BJ (cell line): ENCODE data around the gene ANKUB1. TPM values are rescaled to one million over a fixed set of nuclear protein-coding genes. Genes with fewer than 3 reads are reported as not detected.

Experiments
- CTCF ChIA-PET: fragments of 350-600 bp; formaldehyde crosslinking; extraction: SDS; loops from one replicate; lab custom pipeline; 2021; ENCODE audit warnings: antibody characterized with exemption, inconsistent platforms; lab: Yijun Ruan, JAX
- POLR2A ChIA-PET: fragments of 300-600 bp; sonication (Branson Sonifier 250); formaldehyde crosslinking; extraction: SDS; loops from one replicate; lab custom pipeline; 2021; ENCODE audit warnings: antibody characterized with exemption; lab: Charles Lee
- DNase-seq: peaks from one replicate; pipeline ENCODE4 v3.0.0-alpha.2; 2011; ENCODE audit warnings: low read depth
- H3K27me3 ChIP-seq: 2 replicates; pipeline ENCODE4 v1.6.0; 2011; ENCODE audit warnings: low read length; ENCODE audit not compliant: control insufficient read depth, insufficient read depth
- H3K36me3 ChIP-seq: 2 replicates; pipeline ENCODE4 v1.5.1; 2011; ENCODE audit warnings: low read length; ENCODE audit not compliant: control insufficient read depth, insufficient read depth
- H3K4me3 ChIP-seq: 2 replicates; pipeline ENCODE4 v1.5.1; 2011; ENCODE audit warnings: low read depth, mild to moderate bottlenecking, control low read depth, low read length
- CTCF ChIP-seq: IDR thresholded peaks from 2 replicates; pipeline ENCODE4 v1.5.1; 2011; ENCODE audit warnings: low read depth, mild to moderate bottlenecking, control low read depth, inconsistent platforms, low read length, moderate library complexity; ENCODE audit not compliant: insufficient read depth
- polyA plus RNA-seq: library from polyadenylated mRNA; depleted of rRNA; stranded (reverse); fragments of >200 nt; gene quantifications from 2 replicates; pipeline ENCODE4 v1.2.3, GENCODE V29; 2011

Gene ANKUB1
- polyA plus RNA-seq, 1 experiment, result not detected

- CTCF ChIA-PET, result interaction anchor here (0.7 to 2.8 kb wide), 8 partner anchors 8 to 240 kb away, joined by 3 to 15 read pairs (median 8); no protein-coding TSS in a partner anchor
- no peak for DNase-seq
- peaks cover 2% of the 10 kb centered on the region; the same call in 1 of the 2 replicates for H3K36me3 ChIP-seq
- TF ChIP-seq CTCF, result no peak
- peak overlapping the region; percentile 80 for H3K4me3 ChIP-seq
- POLR2A ChIA-PET, result interaction anchor here (0.6 kb wide), 1 partner anchor 185 kb away, joined by 3 read pairs; no protein-coding TSS in a partner anchor
- no peaks in the 10 kb centered on the region for H3K27me3 ChIP-seq
Measured at GRCh38 chr3:149752788-149753136, 39.6 kb downstream of the ANKUB1 start.

- peaks cover 2% of the 10 kb centered on the region; the same call in 1 of the 2 replicates for H3K36me3 ChIP-seq
- peak within 1 kb of the TSS; percentile 80 for H3K4me3 ChIP-seq
- peak; percentile 13; the same call in 1 of the 2 replicates for TF ChIP-seq CTCF
- DNase-seq, result peak; percentile 24
- H3K27me3 ChIP-seq, result no peaks in the 10 kb centered on the region
- CTCF ChIA-PET, result interaction anchor here (0.7 to 2.8 kb wide), 11 partner anchors 9 to 239 kb away, joined by 3 to 15 read pairs (median 5); partner anchors contain the start of gene WWTR1
- POLR2A ChIA-PET, result no interaction called here
Measured at GRCh38 chr3:149752051-149752787, 40.1 kb downstream of the ANKUB1 start, which contains the start of gene COMMD2. COMMD2 (minus strand) TSS chr3:149752489; CDS start chr3:149752444, 45 bp downstream.

GRCh38 chr3:149751551-149751950 is 40.8 kb downstream of the ANKUB1 start:
- TF ChIP-seq CTCF, result no peak
- no peak for DNase-seq

DNA sequence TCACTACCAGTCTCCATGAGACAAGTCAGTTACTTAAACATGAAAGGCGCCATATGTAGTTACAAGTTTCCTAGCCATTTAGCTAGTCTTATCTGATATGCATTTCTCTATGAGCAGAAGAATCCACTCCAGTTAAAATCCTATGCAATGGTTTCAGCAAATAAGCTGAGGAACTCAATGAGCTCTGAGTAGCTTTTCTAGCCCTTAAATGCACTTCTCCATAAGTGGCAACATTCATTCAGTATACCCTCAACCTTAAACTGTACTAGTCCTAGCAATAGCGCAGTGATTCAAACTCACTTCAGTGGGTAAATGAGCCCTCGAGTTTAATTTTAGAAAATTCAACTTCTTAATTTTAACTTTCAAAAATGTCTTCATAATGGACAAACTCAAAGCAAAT is 47.7 kb downstream of the ANKUB1 start:
- DNase-seq, result no peak
- no peak for TF ChIP-seq CTCF
- CTCF ChIA-PET, result no interaction called here
- Histone ChIP-seq H3K27me3 (no peaks in the 10 kb centered on the region), H3K4me3 (no peak overlapping the region), H3K36me3 (peaks cover 6% of the 10 kb centered on the region)
- POLR2A ChIA-PET, result no interaction called here

More at GRCh38 chr3:149751551-149751950, 40.8 kb downstream of the ANKUB1 start:
- H3K36me3 ChIP-seq, result peaks cover 2% of the 10 kb centered on the region; the same call in 1 of the 2 replicates
- H3K27me3 ChIP-seq, result no peaks in the 10 kb centered on the region
- ChIA-PET POLR2A (no interaction called here), CTCF (interaction anchor here (0.7 to 2.8 kb wide), 8 partner anchors 9 to 238 kb away, joined by 3 to 15 read pairs (median 5); partner anchors contain the start of gene WWTR1)
- H3K4me3 ChIP-seq, result peak overlapping the region; percentile 80

DNA sequence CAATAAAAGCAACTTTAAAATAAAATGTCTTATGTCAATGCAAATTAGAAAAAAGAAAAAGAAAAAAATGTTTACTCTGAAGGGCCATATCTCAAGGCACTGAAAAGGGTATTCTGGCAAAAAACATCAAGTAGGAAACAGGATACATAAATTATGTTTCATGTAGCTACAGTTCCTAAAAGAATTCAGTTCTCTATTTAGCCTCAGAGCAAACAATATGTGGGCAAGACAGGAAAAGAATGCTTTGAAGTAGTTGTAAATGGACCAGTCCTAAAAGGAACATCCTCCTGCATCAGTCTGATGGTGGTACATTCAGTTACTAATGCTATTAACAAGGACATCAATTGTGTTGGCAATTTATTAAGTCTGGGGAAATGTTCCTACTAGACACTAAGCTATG is 48.2 kb downstream of the ANKUB1 start:
- Histone ChIP-seq H3K27me3 (no peaks in the 10 kb centered on the region), H3K4me3 (no peak overlapping the region), H3K36me3 (peaks cover 6% of the 10 kb centered on the region)
- ChIA-PET CTCF (no interaction called here), POLR2A (no interaction called here)
- no peak for TF ChIP-seq CTCF
- no peak for DNase-seq
